Endothelial cell of umbilical vein (primary cell): ENCODE data around the gene KIDINS220. TPM values are rescaled to one million over a fixed set of nuclear protein-coding genes. Genes with fewer than 3 reads are reported as not detected.

Experiments
- BruUV-seq: library from RNA; stranded (reverse); fragments of 400-500 nt; replicated peaks from 2 replicates; lab custom pipeline; 2021; lab: Mats Ljungman, UMichigan
- CTCF ChIA-PET: fragments of 300-600, 350-600 bp; sonication (Branson Sonifier 250); formaldehyde crosslinking; loops from one replicate; lab custom pipeline; 2021; ENCODE audit warnings: antibody characterized with exemption, inconsistent platforms; lab: Charles Lee
- POLR2A ChIA-PET: fragments of 300-600, 350-600 bp; sonication (Branson Sonifier 250); formaldehyde crosslinking; loops from one replicate; lab custom pipeline; 2021; ENCODE audit warnings: antibody characterized with exemption, inconsistent platforms; lab: Charles Lee
- DNase-seq: peaks from one replicate; pipeline ENCODE4 v3.0.0-alpha.2; 2011; ENCODE audit warnings: low read depth, low spot score
- FAIRE-seq: peaks from 2 replicates; lab custom pipeline; 2011; peaks lifted over from hg19 to GRCh38; lab: Jason Lieb, UNC
- H2AFZ ChIP-seq: 2 replicates; pipeline ENCODE4 v1.6.0; 2012; ENCODE audit warnings: low read depth, low read length, control low read depth, inconsistent platforms
- H3K27ac ChIP-seq: 2 replicates; pipeline ENCODE4 v1.5.1; 2011; ENCODE audit warnings: low read depth, mild to moderate bottlenecking, control low read depth, low read length, moderate library complexity; ENCODE audit not compliant: insufficient read depth
- H3K27me3 ChIP-seq, 2 experiments: 2 replicates each; pipeline versions ENCODE4 v1.6.0 to v1.6.1; 2011; ENCODE audit warnings: low read length in 2 of 2, mixed read lengths in 1 of 2; ENCODE audit not compliant: control insufficient read depth in 2 of 2, insufficient read depth in 2 of 2
- H3K36me3 ChIP-seq, 2 experiments: 2 replicates in 1 of 2; 3 replicates in 1 of 2; pipeline ENCODE4 v1.5.1; 2011; ENCODE audit warnings: low read length in 2 of 2, mild to moderate bottlenecking in 1 of 2, moderate library complexity in 1 of 2; ENCODE audit not compliant: control insufficient read depth in 2 of 2, insufficient read depth in 2 of 2; ENCODE audit errors: extremely low read depth in 1 of 2
- H3K4me1 ChIP-seq: 3 replicates; pipeline ENCODE4 v1.5.1; 2011; ENCODE audit warnings: mild to moderate bottlenecking, low read length; ENCODE audit not compliant: control insufficient read depth, insufficient read depth; ENCODE audit errors: extremely low read depth
- H3K4me2 ChIP-seq: 2 replicates; pipeline ENCODE4 v1.6.1; 2011; ENCODE audit warnings: low read length, control low read depth, mixed read lengths; ENCODE audit not compliant: insufficient read depth
- H3K4me3 ChIP-seq, 3 experiments: fragments of 200-600 bp in 1 of 3; sonication (generic), shearing (Covaris generic) in 1 of 3; replicated peaks in 1 of 3; 2 replicates each; pipeline ENCODE4 v1.5.1; 2011 to 2016; ENCODE audit warnings: control low read depth in 3 of 3, low read length in 3 of 3, mild to moderate bottlenecking in 2 of 3, inconsistent platforms in 1 of 3, low read depth in 1 of 3, moderate library complexity in 1 of 3; ENCODE audit not compliant: insufficient read depth in 1 of 3
- H3K79me2 ChIP-seq: 2 replicates; pipeline ENCODE4 v1.6.0; 2012; ENCODE audit warnings: low read length, inconsistent platforms; ENCODE audit not compliant: control insufficient read depth, insufficient read depth
- H3K9ac ChIP-seq: replicated peaks from 2 replicates; pipeline ENCODE3; 2011; ENCODE audit warnings: low read length, control low read depth; ENCODE audit not compliant: insufficient read depth; ENCODE audit errors: extremely low read depth
- H3K9me1 ChIP-seq: replicated peaks from 3 replicates; pipeline ENCODE4 v1.6.0; 2011; ENCODE audit warnings: mild to moderate bottlenecking, low read length; ENCODE audit not compliant: control insufficient read depth, insufficient read depth; ENCODE audit errors: extremely low read depth
- H3K9me3 ChIP-seq: replicated peaks from 2 replicates; pipeline ENCODE4 v1.5.1; 2012; ENCODE audit warnings: low read length, inconsistent platforms; ENCODE audit not compliant: control insufficient read depth, insufficient read depth
- H4K20me1 ChIP-seq: replicated peaks from 2 replicates; pipeline ENCODE3; 2011; ENCODE audit warnings: mild to moderate bottlenecking, low read length; ENCODE audit not compliant: control insufficient read depth, insufficient read depth; ENCODE audit errors: extremely low read depth
- EZH2 ChIP-seq: IDR thresholded peaks from 2 replicates; pipeline ENCODE4 v1.6.1; 2012; ENCODE audit warnings: borderline replicate concordance, low read depth, mild to moderate bottlenecking, moderate library complexity, low read length, inconsistent platforms; ENCODE audit not compliant: severe bottlenecking
- FOS ChIP-seq: IDR thresholded peaks from 2 replicates; pipeline ENCODE4 v1.6.1; 2011; ENCODE audit warnings: mild to moderate bottlenecking, low read length, moderate library complexity, borderline replicate concordance; ENCODE audit not compliant: insufficient read depth
- GATA2 ChIP-seq: IDR thresholded peaks from 2 replicates; pipeline ENCODE4 v1.7.0; 2011; ENCODE audit warnings: low read depth, mild to moderate bottlenecking, moderate library complexity, mixed read lengths, low read length; ENCODE audit not compliant: insufficient read length, insufficient read depth
- JUN ChIP-seq: IDR thresholded peaks from 2 replicates; pipeline ENCODE4 v1.6.1; 2011; ENCODE audit warnings: borderline replicate concordance, low read depth; ENCODE audit not compliant: insufficient read length, insufficient read depth
- MYC ChIP-seq: IDR thresholded peaks from one replicate; pipeline ENCODE4 v1.6.1; 2011; ENCODE audit warnings: mild to moderate bottlenecking, low read depth, low read length
- POLR2A ChIP-seq: IDR thresholded peaks from 2 replicates; pipeline ENCODE4 v1.6.1; 2012; ENCODE audit warnings: low read depth, mild to moderate bottlenecking, control low read depth, low read length
- POLR2AphosphoS5 ChIP-seq: IDR thresholded peaks from 2 replicates; pipeline ENCODE4 v1.6.1; 2012; ENCODE audit warnings: low read depth, mild to moderate bottlenecking, control low read depth, low read length, moderate library complexity; ENCODE audit not compliant: insufficient read depth
- dilution Hi-C: fragments of 300-500 bp; cut with MboI; formaldehyde crosslinking; loops from one replicate; pipeline ENCODE4 v1.15.0; 2019; ENCODE audit warnings: low sequenced_read_pairs; ENCODE audit not compliant: extremely low pct_ligation_motif_present
- intact Hi-C: fragments of 100-400 bp; cut with micrococcal nuclease; formaldehyde crosslinking; loops from one replicate; pipeline ENCODE4 v1.10.0; 2022
- polyA plus RNA-seq, 4 experiments: library from polyadenylated mRNA; depleted of rRNA in 3 of 4; stranded (reverse) in 3 of 4; unstranded in 1 of 4; fragments of >200 nt; gene quantifications; 2 replicates each; pipeline versions ENCODE4 v1.2.1 to v1.2.3, GENCODE V29; 2011 to 2012; ENCODE audit warnings: missing spikeins in 1 of 4
- total RNA-seq: library from RNA; stranded (reverse); gene quantifications from 2 replicates; pipeline ENCODE4 v1.2.3, GENCODE V29; 2021
- TF ChIP-seq, protein P1 (sequence below): IDR thresholded peaks from 2 replicates; pipeline ENCODE4 v1.6.1; 2011; ENCODE audit not compliant: insufficient read depth, insufficient read length
- TF ChIP-seq, protein P2 (sequence below), 2 donors: IDR thresholded peaks; 1 replicate in 1 of 2; 2 replicates in 1 of 2; pipeline ENCODE4 v1.5.1; 2011; ENCODE audit warnings: low read length in 2 of 2, mild to moderate bottlenecking in 2 of 2, moderate library complexity in 2 of 2, control low read depth in 1 of 2, inconsistent platforms in 1 of 2, low read depth in 1 of 2; ENCODE audit not compliant: insufficient read depth in 1 of 2; ENCODE audit errors: extremely low read depth in 1 of 2

KIDINS220 gene
- total and polyA plus RNA-seq, 2 donors (not counting 3 experiments of a cell fraction or from before 2014, with no cell fraction given) = 33.9 to 41.3 TPM

- Histone ChIP-seq H2AFZ (no peak overlapping the region), H3K4me3 (no peak overlapping the region), H3K9me1 (no peaks in the 10 kb centered on the region), H3K4me2 (no peak overlapping the region), H3K27ac (no peak overlapping the region), H3K36me3 (peaks cover 10 to 15% of the 10 kb centered on the region in 2 experiments), H3K79me2 (no peaks in the 10 kb centered on the region), H4K20me1 (no peaks in the 10 kb centered on the region), H3K27me3 (no peaks in the 10 kb centered on the region), H3K4me1 (peaks cover 6% of the 10 kb centered on the region), H3K9ac (no peak overlapping the region), H3K9me3 (no peaks in the 10 kb centered on the region)
- DNase-seq = no peak
- no TSS peak for BruUV-seq
- dilution Hi-C loops (no loop called here), intact Hi-C loops (no loop called here)
- ChIA-PET CTCF (interaction anchor here (1.2 kb wide), 1 partner anchor 25 kb away, joined by 3 read pairs; no protein-coding TSS in a partner anchor), POLR2A (no interaction called here)
- no peak for FAIRE-seq
- TF ChIP-seq EZH2 (no peak), POLR2AphosphoS5 (no peak), GATA2 (no peak), JUN (no peak), FOS (no peak), POLR2A (no peak), MYC (no peak)
- TF ChIP-seq, protein P1, sequence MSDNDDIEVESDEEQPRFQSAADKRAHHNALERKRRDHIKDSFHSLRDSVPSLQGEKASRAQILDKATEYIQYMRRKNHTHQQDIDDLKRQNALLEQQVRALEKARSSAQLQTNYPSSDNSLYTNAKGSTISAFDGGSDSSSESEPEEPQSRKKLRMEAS = no peak
- TF ChIP-seq, protein P2, sequence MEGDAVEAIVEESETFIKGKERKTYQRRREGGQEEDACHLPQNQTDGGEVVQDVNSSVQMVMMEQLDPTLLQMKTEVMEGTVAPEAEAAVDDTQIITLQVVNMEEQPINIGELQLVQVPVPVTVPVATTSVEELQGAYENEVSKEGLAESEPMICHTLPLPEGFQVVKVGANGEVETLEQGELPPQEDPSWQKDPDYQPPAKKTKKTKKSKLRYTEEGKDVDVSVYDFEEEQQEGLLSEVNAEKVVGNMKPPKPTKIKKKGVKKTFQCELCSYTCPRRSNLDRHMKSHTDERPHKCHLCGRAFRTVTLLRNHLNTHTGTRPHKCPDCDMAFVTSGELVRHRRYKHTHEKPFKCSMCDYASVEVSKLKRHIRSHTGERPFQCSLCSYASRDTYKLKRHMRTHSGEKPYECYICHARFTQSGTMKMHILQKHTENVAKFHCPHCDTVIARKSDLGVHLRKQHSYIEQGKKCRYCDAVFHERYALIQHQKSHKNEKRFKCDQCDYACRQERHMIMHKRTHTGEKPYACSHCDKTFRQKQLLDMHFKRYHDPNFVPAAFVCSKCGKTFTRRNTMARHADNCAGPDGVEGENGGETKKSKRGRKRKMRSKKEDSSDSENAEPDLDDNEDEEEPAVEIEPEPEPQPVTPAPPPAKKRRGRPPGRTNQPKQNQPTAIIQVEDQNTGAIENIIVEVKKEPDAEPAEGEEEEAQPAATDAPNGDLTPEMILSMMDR (IDR thresholded peaks at IDR 0.05; ENCODE audit: extremely low read depth in 1 of 2, insufficient read depth in 1 of 2, low read depth in 1 of 2, low read length in 2 of 2) = no peak
Observed at GRCh38 chr2:8799004-8799403, 38.4 kb downstream of the KIDINS220 start.
